Measurements from ENCODE around the gene ZNF280C.
"Not testable (repeated sequence)": the region's sequence is repeated elsewhere in the genome, so short reads cannot be mapped to it uniquely, and the experiment has no call there.

Gene ZNF280C

GRCh38 chrX:130260316-130260715 lies 8.4 kb downstream of the ZNF280C start:
- no peak for DNase-seq (ENCODE audit: low read depth)

- DNase-seq (ENCODE audit: low read depth): no peak
Observed at GRCh38 chrX:130253916-130254315, 14.8 kb downstream of the ZNF280C start.

GRCh38 chrX:130251671-130252070 lies 17.0 kb downstream of the ZNF280C start:
- DNase-seq (ENCODE audit: low read depth): no peak

GRCh38 chrX:130247996-130248395 lies 20.7 kb downstream of the ZNF280C start:
- DNase-seq (ENCODE audit: low read depth): no peak

GRCh38 chrX:130246084-130246483 lies 22.6 kb downstream of the ZNF280C start:
- no peak for DNase-seq (ENCODE audit: low read depth)

- no peak for DNase-seq (ENCODE audit: low read depth)
Observed at GRCh38 chrX:130245441-130245840, 23.3 kb downstream of the ZNF280C start.

GRCh38 chrX:130231184-130231583 lies 37.5 kb downstream of the ZNF280C start:
- DNase-seq (ENCODE audit: low read depth): not testable (repeated sequence)

- DNase-seq (ENCODE audit: low read depth): no peak
Observed at GRCh38 chrX:130228871-130229270, 39.8 kb downstream of the ZNF280C start.

GRCh38 chrX:130224810-130225209 lies 43.9 kb downstream of the ZNF280C start:
- DNase-seq (ENCODE audit: low read depth): no peak

- no peak for DNase-seq (ENCODE audit: low read depth)
Observed at GRCh38 chrX:130216320-130216719, 52.4 kb downstream of the ZNF280C start.

- no peak for DNase-seq (ENCODE audit: low read depth)
Observed at GRCh38 chrX:130213376-130213775, 55.3 kb downstream of the ZNF280C start.

- DNase-seq (ENCODE audit: low read depth): no peak
Observed at GRCh38 chrX:130212371-130212770, 56.3 kb downstream of the ZNF280C start.

- DNase-seq (ENCODE audit: low read depth): no peak
Observed at GRCh38 chrX:130211415-130212186, 57.1 kb downstream of the ZNF280C start.

GRCh38 chrX:130204647-130205046 lies 64.1 kb downstream of the ZNF280C start:
- DNase-seq (ENCODE audit: low read depth): no peak

GRCh38 chrX:130197464-130197863 lies 71.2 kb downstream of the ZNF280C start:
- DNase-seq (ENCODE audit: low read depth): no peak

- no peak for DNase-seq (ENCODE audit: low read depth)
Observed at GRCh38 chrX:130196466-130196865, 72.2 kb downstream of the ZNF280C start.

GRCh38 chrX:130190801-130191200 lies 77.9 kb downstream of the ZNF280C start:
- no peak for DNase-seq (ENCODE audit: low read depth)

- no peak for DNase-seq (ENCODE audit: low read depth)
Observed at GRCh38 chrX:130186651-130187050, 82.0 kb downstream of the ZNF280C start.

- DNase-seq (ENCODE audit: low read depth): no peak
Observed at GRCh38 chrX:130184857-130185256, 83.8 kb downstream of the ZNF280C start.

GRCh38 chrX:130184168-130184567 lies 84.5 kb downstream of the ZNF280C start:
- DNase-seq (ENCODE audit: low read depth): no peak

GRCh38 chrX:130179579-130180215 lies 89.0 kb downstream of the ZNF280C start:
- no peak for DNase-seq (ENCODE audit: low read depth)

GRCh38 chrX:130179170-130179569 lies 89.5 kb downstream of the ZNF280C start:
- DNase-seq (ENCODE audit: low read depth): no peak

GRCh38 chrX:130176942-130177341 lies 91.8 kb downstream of the ZNF280C start:
- DNase-seq (ENCODE audit: low read depth): no peak

- DNase-seq (ENCODE audit: low read depth): no peak
Observed at GRCh38 chrX:130176354-130176776, 92.3 kb downstream of the ZNF280C start.
